ENCODE data around the gene BANF2.

Gene BANF2

GRCh38 chr20:17710379-17711266, 10.9 kb downstream of the BANF2 start:
- H3K4me2 ChIP-seq (ENCODE audit: low read length): no peak overlapping the region
- H3K36me3 ChIP-seq (ENCODE audit: control insufficient read depth, low read length): no peaks in the 10 kb centered on the region
- no peaks in the 10 kb centered on the region for H3K9me2 ChIP-seq (replicated peaks; ENCODE audit: control insufficient read depth, low read length)
- no peaks in the 10 kb centered on the region for H3K4me1 ChIP-seq (ENCODE audit: control insufficient read depth, low read length)
- no peaks in the 10 kb centered on the region for H4K20me1 ChIP-seq (ENCODE audit: control insufficient read depth, insufficient read depth, low read depth, low read length)
- H3K9me3 ChIP-seq (ENCODE audit: control insufficient read depth, insufficient read depth, low read length): no peaks in the 10 kb centered on the region
- H3K27me3 ChIP-seq (ENCODE audit: control insufficient read depth, low read length): peaks cover 5% of the 10 kb centered on the region
- TF ChIP-seq EZH2phosphoT487 (IDR thresholded peaks at IDR 0.05; ENCODE audit: borderline replicate concordance, low read length) (no peak), CTCF (IDR thresholded peaks at IDR 0.05; ENCODE audit: low read depth, low read length, poor library complexity, severe bottlenecking) (no peak)
- H3K79me2 ChIP-seq (ENCODE audit: control insufficient read depth, low read length): no peaks in the 10 kb centered on the region
- H3K27ac ChIP-seq (ENCODE audit: low read depth, low read length): no peak overlapping the region
- no peaks in the 10 kb centered on the region for H3F3A ChIP-seq (ENCODE audit: control insufficient read depth, insufficient read depth)
- H3K4me3 ChIP-seq (ENCODE audit: low read length): no peak overlapping the region

- H3K9me3 ChIP-seq (ENCODE audit: control insufficient read depth, insufficient read depth, low read length): no peaks in the 10 kb centered on the region
- no peaks in the 10 kb centered on the region for H3K9me2 ChIP-seq (replicated peaks; ENCODE audit: control insufficient read depth, low read length)
- H3K4me1 ChIP-seq (ENCODE audit: control insufficient read depth, low read length): no peaks in the 10 kb centered on the region
- H4K20me1 ChIP-seq (ENCODE audit: control insufficient read depth, insufficient read depth, low read depth, low read length): no peaks in the 10 kb centered on the region
- H3K79me2 ChIP-seq (ENCODE audit: control insufficient read depth, low read length): no peaks in the 10 kb centered on the region
- no peak overlapping the region for H3K4me2 ChIP-seq (ENCODE audit: low read length)
- TF ChIP-seq EZH2phosphoT487 (IDR thresholded peaks at IDR 0.05; ENCODE audit: borderline replicate concordance, low read length): no peak
- no peak for TF ChIP-seq CTCF (IDR thresholded peaks at IDR 0.05; ENCODE audit: low read depth, low read length, poor library complexity, severe bottlenecking)
- no peak overlapping the region for H3K4me3 ChIP-seq (ENCODE audit: low read length)
- peaks cover 6% of the 10 kb centered on the region for H3K27me3 ChIP-seq (ENCODE audit: control insufficient read depth, low read length)
- no peaks in the 10 kb centered on the region for H3F3A ChIP-seq (ENCODE audit: control insufficient read depth, insufficient read depth)
- no peak overlapping the region for H3K27ac ChIP-seq (ENCODE audit: low read depth, low read length)
- H3K36me3 ChIP-seq (ENCODE audit: control insufficient read depth, low read length): no peaks in the 10 kb centered on the region
These were observed 11.5 kb downstream of the BANF2 start for GRCh38 chr20:17711267-17711627.

- Histone ChIP-seq H3F3A (ENCODE audit: control insufficient read depth, insufficient read depth) (no peaks in the 10 kb centered on the region), H3K4me3 (ENCODE audit: low read length) (no peak overlapping the region), H3K9me2 (replicated peaks; ENCODE audit: control insufficient read depth, low read length) (no peaks in the 10 kb centered on the region), H4K20me1 (ENCODE audit: control insufficient read depth, insufficient read depth, low read depth, low read length) (no peaks in the 10 kb centered on the region), H3K27ac (ENCODE audit: low read depth, low read length) (no peak overlapping the region), H3K4me1 (ENCODE audit: control insufficient read depth, low read length) (no peaks in the 10 kb centered on the region), H3K9me3 (ENCODE audit: control insufficient read depth, insufficient read depth, low read length) (no peaks in the 10 kb centered on the region), H3K4me2 (ENCODE audit: low read length) (no peak overlapping the region), H3K79me2 (ENCODE audit: control insufficient read depth, low read length) (no peaks in the 10 kb centered on the region), H3K36me3 (ENCODE audit: control insufficient read depth, low read length) (no peaks in the 10 kb centered on the region), H3K27me3 (ENCODE audit: control insufficient read depth, low read length) (peaks cover 9% of the 10 kb centered on the region)
- TF ChIP-seq EZH2phosphoT487 (IDR thresholded peaks at IDR 0.05; ENCODE audit: borderline replicate concordance, low read length) (no peak), CTCF (IDR thresholded peaks at IDR 0.05; ENCODE audit: low read depth, low read length, poor library complexity, severe bottlenecking) (no peak)
These were observed 12.4 kb downstream of the BANF2 start for GRCh38 chr20:17712201-17712600.
